Astrocyte of the spinal cord (primary cell): ENCODE results near the gene CCNYL1.
"Not testable (repeated sequence)": the region's sequence is repeated elsewhere in the genome, so short reads cannot be mapped to it uniquely, and the experiment has no call there.

Experiments used
- DNase-seq: peaks from one replicate; pipeline ENCODE4 v3.0.0; 2011; ENCODE audit warnings: low read depth, low spot score
- H3K4me3 ChIP-seq: 2 replicates; pipeline ENCODE4 v1.5.1; 2011; ENCODE audit warnings: low read depth, mild to moderate bottlenecking, low read length, moderate library complexity
- CTCF ChIP-seq: IDR thresholded peaks from 2 replicates; pipeline ENCODE4 v1.5.1; 2012; ENCODE audit warnings: low read depth, mild to moderate bottlenecking, low read length, inconsistent platforms
- in situ Hi-C: cut with HindIII; loops from 2 replicates; pipeline ENCODE4 v1.10.0; 2017; ENCODE audit warnings: low sequenced_read_pairs

Gene CCNYL1

DNA sequence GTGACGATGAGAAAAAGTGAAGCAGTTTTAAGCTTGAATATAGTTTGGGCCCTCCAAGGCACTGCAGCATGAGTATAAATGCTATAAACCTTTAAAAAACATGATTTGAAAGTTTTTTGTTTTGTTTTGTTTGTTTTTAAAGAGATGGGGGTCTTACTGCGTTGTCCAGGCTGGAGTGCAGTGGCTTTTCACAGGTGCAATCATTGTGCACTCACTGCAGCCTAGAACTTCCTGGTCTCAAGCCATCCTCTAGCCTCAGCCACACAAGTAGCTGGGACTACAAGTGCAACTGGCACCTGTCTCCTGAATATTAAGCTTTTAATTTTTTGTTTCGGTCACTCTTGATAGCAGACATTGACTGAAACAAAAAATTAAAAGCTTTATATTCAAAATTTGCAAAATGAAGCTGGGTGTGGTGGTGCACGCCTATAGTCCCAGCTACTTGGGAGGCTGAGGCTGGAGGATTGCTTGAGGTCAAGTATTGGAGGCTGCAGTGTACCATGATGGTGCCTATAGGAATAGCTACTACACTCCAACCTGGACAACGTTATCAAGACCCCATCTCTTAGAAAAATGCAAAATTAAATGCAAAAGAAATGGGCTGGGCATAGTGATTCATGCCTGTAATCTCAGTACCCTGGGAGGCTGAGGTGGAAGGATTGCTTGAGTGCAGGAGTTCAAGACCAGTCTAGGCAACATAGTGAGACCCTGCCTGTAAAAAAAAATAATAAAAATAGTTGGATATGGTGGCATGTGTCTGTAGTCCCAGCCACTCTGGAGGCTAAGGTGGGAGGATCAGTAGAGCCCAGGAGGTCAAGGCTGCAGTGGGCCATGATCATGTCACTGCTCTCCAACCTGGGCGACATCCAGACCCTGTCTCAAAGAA, 43.3 kb downstream of the CCNYL1 start:
- no peak for DNase-seq
- no peak for TF ChIP-seq CTCF
- in situ Hi-C loops, result no loop called here
- H3K4me3 ChIP-seq, result no peak overlapping the region

DNA sequence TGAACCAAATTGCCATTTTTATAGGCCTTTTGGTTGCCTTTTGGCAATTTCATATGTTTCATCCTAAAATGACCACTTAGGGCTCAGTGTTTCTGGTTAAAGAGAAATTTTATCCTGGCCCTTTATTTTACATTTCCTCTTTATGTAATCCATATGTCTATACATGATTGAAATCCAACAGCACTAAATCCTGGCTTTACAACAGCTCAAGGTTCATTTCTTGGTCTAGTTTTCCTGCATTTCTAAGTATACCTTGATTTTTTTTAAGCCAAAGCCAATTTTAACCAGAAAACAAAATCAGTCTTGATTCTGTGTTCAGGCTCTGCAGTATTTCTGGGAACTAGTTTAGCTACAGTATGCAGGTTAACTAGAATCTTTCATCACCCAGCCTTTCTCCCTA, 46.6 kb downstream of the CCNYL1 start:
- no peak for DNase-seq
- in situ Hi-C loops, result no loop called here
- H3K4me3 ChIP-seq, result no peak overlapping the region
- no peak for TF ChIP-seq CTCF

DNA sequence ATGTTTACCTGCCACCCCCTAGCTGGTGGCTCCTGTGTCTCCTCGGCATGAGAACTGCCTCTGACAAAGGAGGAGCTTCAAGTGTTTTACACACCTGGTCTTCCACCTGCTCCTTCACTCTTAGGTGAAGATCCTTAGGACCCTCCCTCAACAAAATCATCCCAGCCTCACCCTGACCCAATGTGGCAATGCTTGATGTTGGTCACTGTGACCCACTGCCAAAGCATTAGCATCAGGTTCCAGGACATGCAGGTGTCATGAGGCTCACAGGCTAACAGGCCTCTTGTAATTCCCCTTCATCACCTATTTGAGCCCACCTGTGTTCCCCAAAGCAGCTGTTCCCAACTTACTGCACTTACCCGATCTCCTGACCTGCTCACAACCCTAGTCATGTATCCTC, 48.5 kb downstream of the CCNYL1 start:
- H3K4me3 ChIP-seq, result no peak overlapping the region
- in situ Hi-C loops, result no loop called here
- DNase-seq, result no peak
- no peak for TF ChIP-seq CTCF

- in situ Hi-C loops, result no loop called here
- no peak for TF ChIP-seq CTCF
- DNase-seq, result no peak
- no peak overlapping the region for H3K4me3 ChIP-seq
Measured at GRCh38 chr2:207760453-207760852, 49.0 kb downstream of the CCNYL1 start.

- DNase-seq, in situ Hi-C loops, H3K4me3 ChIP-seq: not testable (repeated sequence)
Measured at GRCh38 chr2:207761426-207761825, 50.0 kb downstream of the CCNYL1 start.

DNA sequence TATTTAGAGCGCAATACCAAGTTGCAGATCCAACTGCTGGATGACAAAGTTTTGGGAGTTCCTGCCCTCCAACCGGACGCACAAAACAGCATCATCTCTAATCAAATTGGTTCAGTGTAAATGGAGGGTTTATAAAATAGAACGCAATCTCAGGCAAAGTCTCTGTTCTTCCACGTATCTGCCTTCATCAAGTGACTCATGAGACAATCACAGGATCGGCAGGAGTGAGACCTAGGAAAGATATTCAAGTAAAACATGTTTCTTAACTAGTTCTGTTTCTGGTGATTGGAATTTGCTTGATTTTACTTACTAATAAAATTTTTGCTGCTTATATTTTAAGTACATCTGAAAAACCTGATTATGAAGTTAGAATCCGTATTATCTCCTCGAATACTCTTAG, 50.7 kb downstream of the CCNYL1 start:
- in situ Hi-C loops, result no loop called here
- DNase-seq, result no peak
- TF ChIP-seq CTCF, result no peak
- H3K4me3 ChIP-seq, result no peak overlapping the region

DNA sequence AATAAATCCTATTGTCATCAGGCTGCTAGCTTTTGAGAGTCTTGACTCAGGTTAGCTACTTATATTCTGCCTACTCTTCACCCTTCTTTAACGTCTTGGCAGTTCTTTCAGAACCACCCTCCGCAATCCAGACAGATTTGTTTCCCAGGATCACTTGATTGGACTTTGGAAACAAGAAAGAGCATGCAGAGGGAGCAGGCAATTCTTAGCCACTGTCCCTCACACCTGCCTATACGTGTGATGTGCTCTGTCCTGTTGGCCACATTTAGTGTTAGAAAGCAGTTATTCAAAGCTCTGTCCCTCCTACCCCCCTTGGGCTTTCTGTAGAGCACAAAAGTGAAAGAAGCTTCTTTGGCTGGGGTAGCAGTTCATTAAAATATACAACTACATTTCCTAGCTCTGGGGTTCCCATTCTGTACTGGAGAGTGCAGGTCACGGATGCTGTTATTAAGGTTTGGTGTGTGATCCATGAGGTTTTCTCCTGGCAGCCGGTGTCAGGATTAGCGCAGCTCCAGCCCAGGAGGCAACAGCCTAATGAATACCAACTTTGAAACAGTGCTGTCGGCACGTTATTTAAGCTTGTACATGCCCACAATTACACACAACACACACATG, 52.0 kb downstream of the CCNYL1 start:
- H3K4me3 ChIP-seq, result no peak overlapping the region
- in situ Hi-C loops, result no loop called here
- DNase-seq, result no peak
- TF ChIP-seq CTCF, result no peak
